ENCODE results near the gene LDLRAP1.

DNA sequence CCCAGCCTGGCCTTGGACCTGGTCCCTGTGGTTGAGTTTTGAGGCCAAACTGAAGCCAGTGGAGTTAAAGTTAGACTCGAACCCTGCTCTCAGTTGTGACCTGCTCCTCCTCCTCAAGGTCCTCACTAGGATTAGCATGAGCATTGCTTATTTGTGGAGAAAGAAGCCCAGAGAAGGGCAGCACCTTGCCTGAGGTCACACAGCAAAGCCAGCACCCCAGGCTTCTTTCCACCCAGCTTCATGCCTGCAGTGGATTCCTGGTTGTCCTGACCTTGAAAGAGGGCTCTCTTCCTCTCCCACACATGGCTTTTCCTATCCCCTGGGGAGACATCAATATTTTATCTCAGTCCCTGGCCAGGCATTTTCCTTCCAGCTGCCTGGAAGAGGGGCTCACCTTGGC lies 2.8 kb downstream of the LDLRAP1 start:
- TF ChIP-seq, protein P1, sequence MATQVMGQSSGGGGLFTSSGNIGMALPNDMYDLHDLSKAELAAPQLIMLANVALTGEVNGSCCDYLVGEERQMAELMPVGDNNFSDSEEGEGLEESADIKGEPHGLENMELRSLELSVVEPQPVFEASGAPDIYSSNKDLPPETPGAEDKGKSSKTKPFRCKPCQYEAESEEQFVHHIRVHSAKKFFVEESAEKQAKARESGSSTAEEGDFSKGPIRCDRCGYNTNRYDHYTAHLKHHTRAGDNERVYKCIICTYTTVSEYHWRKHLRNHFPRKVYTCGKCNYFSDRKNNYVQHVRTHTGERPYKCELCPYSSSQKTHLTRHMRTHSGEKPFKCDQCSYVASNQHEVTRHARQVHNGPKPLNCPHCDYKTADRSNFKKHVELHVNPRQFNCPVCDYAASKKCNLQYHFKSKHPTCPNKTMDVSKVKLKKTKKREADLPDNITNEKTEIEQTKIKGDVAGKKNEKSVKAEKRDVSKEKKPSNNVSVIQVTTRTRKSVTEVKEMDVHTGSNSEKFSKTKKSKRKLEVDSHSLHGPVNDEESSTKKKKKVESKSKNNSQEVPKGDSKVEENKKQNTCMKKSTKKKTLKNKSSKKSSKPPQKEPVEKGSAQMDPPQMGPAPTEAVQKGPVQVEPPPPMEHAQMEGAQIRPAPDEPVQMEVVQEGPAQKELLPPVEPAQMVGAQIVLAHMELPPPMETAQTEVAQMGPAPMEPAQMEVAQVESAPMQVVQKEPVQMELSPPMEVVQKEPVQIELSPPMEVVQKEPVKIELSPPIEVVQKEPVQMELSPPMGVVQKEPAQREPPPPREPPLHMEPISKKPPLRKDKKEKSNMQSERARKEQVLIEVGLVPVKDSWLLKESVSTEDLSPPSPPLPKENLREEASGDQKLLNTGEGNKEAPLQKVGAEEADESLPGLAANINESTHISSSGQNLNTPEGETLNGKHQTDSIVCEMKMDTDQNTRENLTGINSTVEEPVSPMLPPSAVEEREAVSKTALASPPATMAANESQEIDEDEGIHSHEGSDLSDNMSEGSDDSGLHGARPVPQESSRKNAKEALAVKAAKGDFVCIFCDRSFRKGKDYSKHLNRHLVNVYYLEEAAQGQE (IDR thresholded peaks at IDR 0.05; ENCODE audit: borderline replicate concordance) = no peak
- TF ChIP-seq EZH2 (IDR thresholded peaks at IDR 0.05; ENCODE audit: borderline replicate concordance, insufficient read depth, low read length, poor library complexity, severe bottlenecking) (no peak), POLR2AphosphoS5 (IDR thresholded peaks at IDR 0.05) (no peak), EP300 (conservative IDR thresholded peaks at IDR 0.05; ENCODE audit: poor library complexity, severe bottlenecking) (no peak), RAD21 (conservative IDR thresholded peaks at IDR 0.05) (no peak)
- TF ChIP-seq, protein P2, sequence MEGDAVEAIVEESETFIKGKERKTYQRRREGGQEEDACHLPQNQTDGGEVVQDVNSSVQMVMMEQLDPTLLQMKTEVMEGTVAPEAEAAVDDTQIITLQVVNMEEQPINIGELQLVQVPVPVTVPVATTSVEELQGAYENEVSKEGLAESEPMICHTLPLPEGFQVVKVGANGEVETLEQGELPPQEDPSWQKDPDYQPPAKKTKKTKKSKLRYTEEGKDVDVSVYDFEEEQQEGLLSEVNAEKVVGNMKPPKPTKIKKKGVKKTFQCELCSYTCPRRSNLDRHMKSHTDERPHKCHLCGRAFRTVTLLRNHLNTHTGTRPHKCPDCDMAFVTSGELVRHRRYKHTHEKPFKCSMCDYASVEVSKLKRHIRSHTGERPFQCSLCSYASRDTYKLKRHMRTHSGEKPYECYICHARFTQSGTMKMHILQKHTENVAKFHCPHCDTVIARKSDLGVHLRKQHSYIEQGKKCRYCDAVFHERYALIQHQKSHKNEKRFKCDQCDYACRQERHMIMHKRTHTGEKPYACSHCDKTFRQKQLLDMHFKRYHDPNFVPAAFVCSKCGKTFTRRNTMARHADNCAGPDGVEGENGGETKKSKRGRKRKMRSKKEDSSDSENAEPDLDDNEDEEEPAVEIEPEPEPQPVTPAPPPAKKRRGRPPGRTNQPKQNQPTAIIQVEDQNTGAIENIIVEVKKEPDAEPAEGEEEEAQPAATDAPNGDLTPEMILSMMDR (IDR thresholded peaks at IDR 0.05; ENCODE audit: poor library complexity, severe bottlenecking) = no peak
